ENCODE measurements around the gene KSR2. TPM values are rescaled to one million over a fixed set of nuclear protein-coding genes. Genes with fewer than 3 reads are reported as not detected.

KSR2 gene
- total RNA-seq, 1 experiment from 2014 or later, result 1.3 TPM

DNA sequence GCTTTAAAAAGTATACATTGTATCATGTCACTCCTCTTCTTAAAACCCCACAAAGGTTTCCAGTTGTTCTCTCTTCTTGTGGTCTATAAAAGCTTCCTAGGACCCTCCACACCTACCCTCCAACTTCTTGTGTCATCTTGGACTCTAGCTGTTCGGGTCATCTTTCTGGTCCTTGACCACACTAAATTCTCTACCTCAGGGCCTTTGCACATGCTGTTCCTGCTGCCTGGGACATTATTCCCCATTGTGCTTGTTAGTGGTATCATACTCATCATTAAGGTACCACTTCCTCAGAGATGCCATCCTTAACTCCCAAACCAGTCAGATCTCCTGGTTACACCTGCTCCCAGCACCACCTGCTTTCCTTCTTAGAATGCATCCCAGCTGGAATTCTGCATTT is 294.0 kb downstream of the KSR2 start:
- Mint-ChIP-seq H3K4me1 (peaks cover 3 to 12% of the 10 kb centered on the region in 2 experiments), H3K36me3 (ENCODE audit: insufficient read depth in 1 of 3, low read depth in 3 of 3) (no peaks in the 10 kb centered on the region), H3K27ac (no peak overlapping the region), H3K4me3 (no peak overlapping the region), H3K9me3 (no peaks in the 10 kb centered on the region), H3K27me3 (ENCODE audit: low read depth) (peaks cover 7% of the 10 kb centered on the region)
- Histone ChIP-seq H3K79me1 (ENCODE audit: insufficient read depth, low read depth, low read length, poor library complexity, severe bottlenecking) (no peaks in the 10 kb centered on the region), H4K91ac (ENCODE audit: insufficient read length, low read depth, low read length) (no peak overlapping the region), H3K4ac (ENCODE audit: low read depth, low read length) (no peak overlapping the region), H3K23me2 (ENCODE audit: insufficient read length, low read depth, low read length, poor library complexity, severe bottlenecking) (no peaks in the 10 kb centered on the region), H2BK12ac (ENCODE audit: insufficient read length, low read depth, low read length) (no peak overlapping the region), H4K8ac (replicated peaks; ENCODE audit: insufficient read length, low read depth, low read length) (no peak overlapping the region), H2BK15ac (ENCODE audit: low read depth, low read length) (no peak overlapping the region), H2BK20ac (ENCODE audit: low read depth, low read length, poor library complexity, severe bottlenecking) (no peak overlapping the region), H3K18ac (ENCODE audit: insufficient read length, low read depth, low read length) (no peak overlapping the region), H3K4me1 (ENCODE audit: insufficient read depth, low read length) (no peaks in the 10 kb centered on the region), H3K27me3 (ENCODE audit: insufficient read depth, low read length) (no peaks in the 10 kb centered on the region), H2BK120ac (ENCODE audit: low read depth, low read length, poor library complexity, severe bottlenecking) (no peak overlapping the region), H4K20me1 (ENCODE audit: control insufficient read depth, insufficient read depth, insufficient read length) (no peaks in the 10 kb centered on the region), H4K5ac (ENCODE audit: insufficient read length, low read depth, low read length) (no peak overlapping the region), H3K9me3 (ENCODE audit: control insufficient read depth, low read depth, low read length) (no peaks in the 10 kb centered on the region), H3T11ph (ENCODE audit: low read length) (no peak overlapping the region), H2AFZ (ENCODE audit: low read length) (no peak overlapping the region), H3K79me2 (ENCODE audit: insufficient read depth, low read length) (no peaks in the 10 kb centered on the region), H3K56ac (ENCODE audit: insufficient read length, low read depth, low read length) (no peak overlapping the region), H2BK5ac (ENCODE audit: insufficient read length, low read length) (no peak overlapping the region), H3K4me2 (ENCODE audit: insufficient read depth, insufficient read length, low read length) (no peak overlapping the region), H2AK5ac (ENCODE audit: insufficient read length, low read length) (no peak overlapping the region), H3K23ac (ENCODE audit: insufficient read length, low read depth, low read length) (no peak overlapping the region), H3K9ac (ENCODE audit: extremely low read depth, insufficient read length, low read length) (no peak overlapping the region), H3K27ac (ENCODE audit: insufficient read length, low read depth, low read length) (no peak overlapping the region), H3K14ac (ENCODE audit: insufficient read depth, low read length) (no peak overlapping the region)
- DNase-seq, result no peak
- no CpG with 5 or more reads among the region's 1 CpG for WGBS (ENCODE audit: extremely low coverage, insufficient read length, low lambda C conversion rate)
- TF ChIP-seq, protein P1, sequence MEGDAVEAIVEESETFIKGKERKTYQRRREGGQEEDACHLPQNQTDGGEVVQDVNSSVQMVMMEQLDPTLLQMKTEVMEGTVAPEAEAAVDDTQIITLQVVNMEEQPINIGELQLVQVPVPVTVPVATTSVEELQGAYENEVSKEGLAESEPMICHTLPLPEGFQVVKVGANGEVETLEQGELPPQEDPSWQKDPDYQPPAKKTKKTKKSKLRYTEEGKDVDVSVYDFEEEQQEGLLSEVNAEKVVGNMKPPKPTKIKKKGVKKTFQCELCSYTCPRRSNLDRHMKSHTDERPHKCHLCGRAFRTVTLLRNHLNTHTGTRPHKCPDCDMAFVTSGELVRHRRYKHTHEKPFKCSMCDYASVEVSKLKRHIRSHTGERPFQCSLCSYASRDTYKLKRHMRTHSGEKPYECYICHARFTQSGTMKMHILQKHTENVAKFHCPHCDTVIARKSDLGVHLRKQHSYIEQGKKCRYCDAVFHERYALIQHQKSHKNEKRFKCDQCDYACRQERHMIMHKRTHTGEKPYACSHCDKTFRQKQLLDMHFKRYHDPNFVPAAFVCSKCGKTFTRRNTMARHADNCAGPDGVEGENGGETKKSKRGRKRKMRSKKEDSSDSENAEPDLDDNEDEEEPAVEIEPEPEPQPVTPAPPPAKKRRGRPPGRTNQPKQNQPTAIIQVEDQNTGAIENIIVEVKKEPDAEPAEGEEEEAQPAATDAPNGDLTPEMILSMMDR (conservative IDR thresholded peaks at IDR 0.05), result no peak

All from H9 (cell line).